Adipocyte (in vitro differentiated cells): Measurements from ENCODE around the gene LSP1.

Experiments
- DNase-seq: peaks from one replicate; pipeline ENCODE4 v3.0.0-alpha.2; 2015; ENCODE audit warnings: low read depth
- H3K27me3 ChIP-seq: replicated peaks from 2 replicates; pipeline ENCODE4 v1.7.0; 2013; ENCODE audit warnings: mild to moderate bottlenecking, low read length, moderate library complexity; ENCODE audit not compliant: control insufficient read depth, insufficient read depth
- H3K36me3 ChIP-seq: 2 replicates; pipeline ENCODE4 v1.7.0; 2013; ENCODE audit warnings: low read length, mild to moderate bottlenecking, moderate library complexity; ENCODE audit not compliant: control insufficient read depth, insufficient read depth, severe bottlenecking
- H3K4me1 ChIP-seq: 2 replicates; pipeline ENCODE4 v1.7.0; 2013; ENCODE audit warnings: mild to moderate bottlenecking, low read length, moderate library complexity; ENCODE audit not compliant: control insufficient read depth, insufficient read depth
- H3K4me3 ChIP-seq: 2 replicates; pipeline ENCODE4 v1.7.0; 2013; ENCODE audit warnings: mild to moderate bottlenecking, low read length, moderate library complexity
- H3K9ac ChIP-seq: 2 replicates; pipeline ENCODE4 v1.7.0; 2013; ENCODE audit warnings: mild to moderate bottlenecking, low read length, moderate library complexity
- H3K9me3 ChIP-seq: 2 replicates; pipeline ENCODE4 v1.7.0; 2013; ENCODE audit warnings: mild to moderate bottlenecking, low read length, moderate library complexity; ENCODE audit not compliant: control insufficient read depth

LSP1 gene

DNA sequence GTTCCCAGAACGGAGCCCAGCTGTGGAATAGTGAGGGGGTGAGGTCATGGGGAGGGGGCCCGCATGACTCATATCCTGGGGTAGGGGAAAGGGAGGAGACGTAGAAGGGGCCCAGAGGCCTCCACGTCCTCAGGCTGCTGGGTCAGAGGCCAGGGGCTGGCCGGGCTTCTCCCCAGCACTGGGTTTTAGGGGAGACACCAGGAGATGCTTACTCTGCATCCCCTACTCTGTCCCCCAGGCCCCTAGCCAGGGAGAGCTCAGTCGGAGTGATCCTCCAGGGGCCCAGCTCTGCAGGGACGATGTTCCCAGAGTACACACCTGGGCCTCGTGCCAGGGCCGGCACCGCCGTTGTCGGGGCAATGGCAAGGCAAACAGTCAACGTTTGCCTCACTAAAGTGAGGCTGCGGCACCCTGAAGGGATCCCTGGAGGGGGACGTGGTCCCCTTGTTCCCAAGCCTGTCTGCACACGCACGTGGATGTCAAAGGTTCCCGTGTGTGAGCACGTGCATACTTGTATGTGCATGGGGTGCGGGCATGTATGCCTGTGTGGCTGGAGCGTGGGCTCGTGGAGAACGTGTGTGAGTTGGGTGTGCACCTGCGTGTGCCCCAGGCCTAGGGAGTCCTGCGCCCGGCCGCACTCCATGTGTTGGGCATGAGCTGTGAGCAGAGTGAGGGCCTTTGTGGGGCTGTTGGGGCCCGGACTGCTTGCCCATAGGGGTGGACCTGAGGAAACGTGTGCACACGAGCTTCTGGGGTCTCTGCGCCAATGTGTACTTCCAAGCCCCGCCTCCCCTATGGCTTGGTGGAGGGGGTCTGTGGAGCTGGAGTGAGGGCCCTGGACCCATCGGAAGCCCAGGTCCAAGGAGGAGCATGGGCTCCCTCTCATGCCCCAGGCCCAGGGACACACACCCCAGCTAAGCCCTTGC is 24.6 kb downstream of the LSP1 start:
- H3K4me3 ChIP-seq: no peak overlapping the region
- H3K36me3 ChIP-seq: no peaks in the 10 kb centered on the region
- DNase-seq: peak; percentile 64
- H3K9me3 ChIP-seq: no peaks in the 10 kb centered on the region
- H3K4me1 ChIP-seq: peaks cover 43% of the 10 kb centered on the region
- no peaks in the 10 kb centered on the region for H3K27me3 ChIP-seq
- peak overlapping the region; percentile 59 for H3K9ac ChIP-seq

DNA sequence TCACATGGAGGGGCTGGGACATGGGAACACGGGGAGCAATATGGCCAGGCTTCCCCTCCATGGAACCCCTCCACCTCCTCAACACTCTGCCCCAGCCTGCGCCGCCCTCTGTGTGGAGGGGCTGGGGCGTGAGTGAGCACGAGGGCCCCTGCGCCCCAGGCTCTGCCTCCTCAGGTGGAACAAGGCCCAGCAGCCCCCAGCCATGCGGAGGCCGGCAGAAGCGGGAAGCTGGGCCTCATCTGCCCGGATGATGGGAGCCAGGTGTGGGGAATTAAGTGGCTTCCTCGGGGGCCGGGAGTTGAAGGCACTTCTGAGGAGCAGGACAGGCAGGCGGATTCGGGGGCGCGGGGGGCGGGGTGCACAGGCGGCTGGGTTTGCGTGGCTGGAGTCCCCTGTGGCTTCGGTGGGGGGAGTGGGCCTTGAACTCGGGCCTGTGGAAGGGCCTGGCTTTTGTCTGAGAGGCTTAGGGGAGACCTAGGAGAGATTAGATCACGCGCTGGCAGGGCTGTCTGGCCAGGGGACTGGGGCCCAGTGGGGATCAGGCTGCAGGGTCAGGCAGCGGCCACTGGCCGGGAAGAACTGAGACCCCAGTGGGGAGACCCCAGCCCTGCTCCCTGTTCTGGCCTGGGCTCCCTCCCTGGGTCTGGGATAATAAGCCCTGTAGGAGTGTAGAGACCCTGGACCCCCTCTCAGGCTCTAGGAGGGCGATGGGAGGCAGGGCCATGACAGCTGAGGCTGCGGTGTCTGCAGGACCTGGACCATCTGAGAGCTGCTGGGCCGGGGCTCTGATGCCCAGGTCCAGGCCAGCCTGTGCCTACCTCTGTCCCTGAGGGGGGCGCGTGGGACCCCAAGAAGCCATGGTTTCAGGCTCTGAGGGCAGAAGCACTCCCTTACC is 25.5 kb downstream of the LSP1 start:
- no peaks in the 10 kb centered on the region for H3K27me3 ChIP-seq
- H3K9ac ChIP-seq: peak overlapping the region; percentile 59
- H3K36me3 ChIP-seq: no peaks in the 10 kb centered on the region
- H3K9me3 ChIP-seq: no peaks in the 10 kb centered on the region
- peaks cover 43% of the 10 kb centered on the region for H3K4me1 ChIP-seq
- no peak overlapping the region for H3K4me3 ChIP-seq
- DNase-seq: no peak

- Histone ChIP-seq H3K27me3 (no peaks in the 10 kb centered on the region), H3K4me1 (peaks cover 43% of the 10 kb centered on the region)
These were observed 26.6 kb downstream of the LSP1 start for GRCh38 chr11:1879342-1879940.

GRCh38 chr11:1879941-1880720 is 27.2 kb downstream of the LSP1 start:
- peak; percentile 26 for DNase-seq

More at GRCh38 chr11:1879342-1879940, 26.6 kb downstream of the LSP1 start:
- no peak for DNase-seq
- Histone ChIP-seq H3K9me3 (no peaks in the 10 kb centered on the region), H3K36me3 (peaks cover 7% of the 10 kb centered on the region), H3K4me3 (no peak overlapping the region), H3K9ac (peak overlapping the region; percentile 83)

DNA sequence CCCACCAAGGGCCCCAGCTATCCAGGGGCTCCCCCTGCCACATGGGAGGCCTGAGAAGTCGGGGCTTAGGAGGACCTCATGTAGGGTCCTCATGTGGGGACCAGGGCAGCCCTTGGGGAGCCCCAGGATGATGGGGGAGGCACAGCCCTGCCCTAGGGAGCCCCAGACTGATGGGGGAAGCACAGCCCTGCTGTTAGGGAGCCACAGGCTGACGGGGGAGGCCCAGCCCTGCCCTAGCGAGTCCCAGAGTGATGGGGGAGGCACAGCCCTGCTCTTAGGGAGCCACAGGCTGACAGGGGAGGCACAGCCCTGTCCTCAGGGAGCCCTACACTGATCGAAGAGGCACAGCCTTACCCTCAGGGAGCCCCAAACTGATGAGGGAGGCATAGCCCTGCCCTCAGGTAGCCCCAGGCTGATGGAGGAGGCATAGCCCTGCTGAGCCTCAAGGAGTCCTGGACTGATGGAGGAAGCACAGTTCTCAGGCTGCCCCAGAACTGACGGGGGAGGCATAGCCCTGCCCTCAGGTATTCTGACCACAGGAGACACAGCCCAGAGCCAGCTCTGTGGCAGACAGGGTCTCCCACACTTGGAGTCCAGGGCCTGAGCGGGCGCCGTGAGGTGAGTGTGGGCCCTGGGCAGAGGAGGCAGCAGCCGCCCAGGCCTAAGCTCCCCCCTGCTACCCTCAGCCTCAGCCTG is 28.0 kb downstream of the LSP1 start:
- H3K4me1 ChIP-seq: peaks cover 38% of the 10 kb centered on the region
- no peaks in the 10 kb centered on the region for H3K9me3 ChIP-seq
- H3K36me3 ChIP-seq: peaks cover 20% of the 10 kb centered on the region
- H3K9ac ChIP-seq: peak overlapping the region; percentile 83
- H3K27me3 ChIP-seq: no peaks in the 10 kb centered on the region
- no peak overlapping the region for H3K4me3 ChIP-seq
- DNase-seq: no peak

More at GRCh38 chr11:1879941-1880720, 27.2 kb downstream of the LSP1 start:
- peaks cover 13% of the 10 kb centered on the region for H3K36me3 ChIP-seq
- no peaks in the 10 kb centered on the region for H3K27me3 ChIP-seq
- H3K4me1 ChIP-seq: peaks cover 42% of the 10 kb centered on the region
- peak overlapping the region; percentile 83 for H3K9ac ChIP-seq
- H3K4me3 ChIP-seq: no peak overlapping the region
- H3K9me3 ChIP-seq: no peaks in the 10 kb centered on the region

GRCh38 chr11:1881442-1882264 is 28.8 kb downstream of the LSP1 start:
- H3K36me3 ChIP-seq: peaks cover 28% of the 10 kb centered on the region
- H3K27me3 ChIP-seq: no peaks in the 10 kb centered on the region
- H3K9ac ChIP-seq: peak overlapping the region; percentile 83
- DNase-seq: no peak
- H3K4me1 ChIP-seq: peaks cover 31% of the 10 kb centered on the region
- no peaks in the 10 kb centered on the region for H3K9me3 ChIP-seq
- peak overlapping the region; percentile 27 for H3K4me3 ChIP-seq

- peak; percentile 92 for DNase-seq
- no peaks in the 10 kb centered on the region for H3K27me3 ChIP-seq
- peaks cover 31% of the 10 kb centered on the region for H3K36me3 ChIP-seq
- H3K4me3 ChIP-seq: peak overlapping the region; percentile 27
- peak overlapping the region; percentile 83 for H3K9ac ChIP-seq
- H3K4me1 ChIP-seq: peaks cover 25% of the 10 kb centered on the region
- no peaks in the 10 kb centered on the region for H3K9me3 ChIP-seq
These were observed 29.7 kb downstream of the LSP1 start for GRCh38 chr11:1882265-1883238.

- Histone ChIP-seq H3K9me3 (no peaks in the 10 kb centered on the region), H3K27me3 (no peaks in the 10 kb centered on the region), H3K9ac (no peak overlapping the region), H3K4me1 (peaks cover 21% of the 10 kb centered on the region), H3K4me3 (no peak overlapping the region), H3K36me3 (peaks cover 31% of the 10 kb centered on the region)
- no peak for DNase-seq
These were observed 30.7 kb downstream of the LSP1 start for GRCh38 chr11:1883346-1884302.
